Measurements from ENCODE around the gene COBLL1. TPM values are rescaled to one million over a fixed set of nuclear protein-coding genes. Genes with fewer than 3 reads are reported as not detected.
A peak's percentile ranks its signal among the peaks of the same experiment; 100 is the strongest.

The COBLL1 gene
- total and polyA plus RNA-seq, 2 experiments from 2014 or later: 19.6 to 33.5 TPM

DNA sequence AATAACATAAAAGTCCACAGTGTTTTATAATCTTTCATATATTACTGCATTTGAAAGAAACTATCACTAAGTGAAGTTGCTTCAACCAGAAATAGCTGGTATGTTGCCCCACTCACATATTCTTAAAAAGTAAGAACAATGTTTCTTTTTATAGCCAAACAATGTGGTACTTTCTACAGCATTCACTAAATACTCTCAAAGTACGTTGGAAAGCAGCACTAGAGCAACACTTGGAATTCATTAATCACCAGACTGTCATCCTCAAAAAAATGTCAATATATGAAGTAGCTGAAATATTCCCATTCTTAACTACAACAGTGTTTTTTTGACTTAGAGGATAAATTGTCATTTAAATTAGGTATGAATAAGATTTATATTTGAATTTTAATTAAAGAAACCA, 32.8 kb downstream of the COBLL1 start:
- Histone ChIP-seq H3K27ac (no peak overlapping the region), H3K4me1 (ENCODE audit: low read depth) (peaks cover 13% of the 10 kb centered on the region), H3K9me3 (ENCODE audit: low read depth) (no peaks in the 10 kb centered on the region), H3K4me3 (no peak overlapping the region), H3K27me3 (peaks cover 26% of the 10 kb centered on the region), H3K36me3 (no peaks in the 10 kb centered on the region)
- TF ChIP-seq, protein P1, sequence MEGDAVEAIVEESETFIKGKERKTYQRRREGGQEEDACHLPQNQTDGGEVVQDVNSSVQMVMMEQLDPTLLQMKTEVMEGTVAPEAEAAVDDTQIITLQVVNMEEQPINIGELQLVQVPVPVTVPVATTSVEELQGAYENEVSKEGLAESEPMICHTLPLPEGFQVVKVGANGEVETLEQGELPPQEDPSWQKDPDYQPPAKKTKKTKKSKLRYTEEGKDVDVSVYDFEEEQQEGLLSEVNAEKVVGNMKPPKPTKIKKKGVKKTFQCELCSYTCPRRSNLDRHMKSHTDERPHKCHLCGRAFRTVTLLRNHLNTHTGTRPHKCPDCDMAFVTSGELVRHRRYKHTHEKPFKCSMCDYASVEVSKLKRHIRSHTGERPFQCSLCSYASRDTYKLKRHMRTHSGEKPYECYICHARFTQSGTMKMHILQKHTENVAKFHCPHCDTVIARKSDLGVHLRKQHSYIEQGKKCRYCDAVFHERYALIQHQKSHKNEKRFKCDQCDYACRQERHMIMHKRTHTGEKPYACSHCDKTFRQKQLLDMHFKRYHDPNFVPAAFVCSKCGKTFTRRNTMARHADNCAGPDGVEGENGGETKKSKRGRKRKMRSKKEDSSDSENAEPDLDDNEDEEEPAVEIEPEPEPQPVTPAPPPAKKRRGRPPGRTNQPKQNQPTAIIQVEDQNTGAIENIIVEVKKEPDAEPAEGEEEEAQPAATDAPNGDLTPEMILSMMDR (IDR thresholded peaks at IDR 0.05; ENCODE audit: low read depth, low read length): no peak
- peak in 1 of 2 donors; percentile 19 for DNase-seq (ENCODE audit: low read depth in 1 of 2, low spot score in 1 of 2)

DNA sequence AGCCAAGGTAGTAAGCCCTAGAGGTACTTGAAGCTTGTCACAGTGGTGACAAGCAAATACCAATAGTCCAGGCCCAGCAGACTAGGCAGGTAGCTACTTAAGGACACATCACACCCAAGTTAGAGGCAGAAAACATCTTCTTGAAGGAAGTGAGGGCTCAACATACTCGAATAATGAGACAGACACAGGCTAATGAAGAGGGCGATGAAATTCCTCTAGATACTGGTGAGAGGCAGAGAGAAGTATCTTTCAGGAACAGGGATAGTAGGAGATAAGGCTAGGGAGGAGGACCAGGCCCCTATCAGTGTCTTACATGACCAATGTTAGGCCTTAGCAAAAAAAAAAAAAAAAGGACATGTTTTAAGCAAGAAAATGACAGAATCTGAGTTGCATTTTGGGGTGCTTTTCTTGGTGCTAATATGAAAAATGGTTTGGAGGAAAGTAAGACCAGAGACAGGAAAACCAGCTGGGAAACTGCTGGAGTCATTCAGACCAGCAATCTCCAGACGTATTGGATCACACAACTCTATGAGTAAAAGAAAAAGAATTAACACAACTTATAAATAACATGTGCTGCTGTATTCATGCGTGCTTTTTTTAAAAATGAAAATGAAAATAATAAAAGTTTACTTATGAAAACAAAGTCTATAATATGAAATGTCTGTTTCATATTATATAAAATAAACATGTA, 37.7 kb downstream of the COBLL1 start:
- Histone ChIP-seq H3K36me3 (no peaks in the 10 kb centered on the region), H3K4me3 (no peak overlapping the region), H3K4me1 (ENCODE audit: low read depth) (peaks cover 18% of the 10 kb centered on the region), H3K9me3 (ENCODE audit: low read depth) (no peaks in the 10 kb centered on the region), H3K27me3 (peaks cover 53% of the 10 kb centered on the region), H3K27ac (peak overlapping the region; percentile 17)
- TF ChIP-seq, protein P1 (IDR thresholded peaks at IDR 0.05; ENCODE audit: low read depth, low read length): no peak
- DNase-seq (ENCODE audit: low read depth in 1 of 2, low spot score in 1 of 2): peak in 1 of 2 donors; percentile 25

DNA sequence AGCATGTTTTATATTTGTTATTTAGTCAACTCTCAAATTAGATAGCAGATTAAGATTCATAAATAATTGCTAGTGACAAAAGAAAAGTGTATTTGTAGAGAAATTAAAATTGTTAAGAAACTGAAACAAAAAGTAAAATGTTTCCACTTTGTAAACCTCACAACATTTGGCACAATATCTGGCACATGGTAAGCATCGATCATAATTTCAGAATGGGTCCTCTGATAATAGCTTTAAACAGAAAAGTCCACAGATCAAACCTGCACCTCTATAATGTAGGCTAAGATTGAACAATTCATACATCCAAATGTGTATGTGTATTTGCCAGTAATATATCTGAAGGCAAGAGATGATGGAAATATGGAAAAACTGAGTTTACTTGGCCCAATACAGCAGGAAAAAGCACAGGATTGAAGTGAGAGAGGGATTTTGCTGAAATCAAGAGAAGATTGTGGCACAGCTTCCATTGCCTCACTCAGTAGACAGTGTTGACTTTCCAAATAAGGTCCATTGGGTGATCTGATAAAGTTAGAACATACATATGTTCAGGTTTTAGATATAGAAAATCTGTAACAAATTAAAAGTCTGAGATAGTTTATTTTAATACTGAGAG, 39.4 kb downstream of the COBLL1 start:
- Histone ChIP-seq H3K36me3 (no peaks in the 10 kb centered on the region), H3K27ac (no peak overlapping the region), H3K4me1 (ENCODE audit: low read depth) (peaks cover 11% of the 10 kb centered on the region), H3K27me3 (peaks cover 64% of the 10 kb centered on the region), H3K4me3 (no peak overlapping the region), H3K9me3 (ENCODE audit: low read depth) (no peaks in the 10 kb centered on the region)
- TF ChIP-seq, protein P1 (IDR thresholded peaks at IDR 0.05; ENCODE audit: low read depth, low read length): no peak
- DNase-seq (ENCODE audit: low read depth in 1 of 2, low spot score in 1 of 2): no peak

DNA sequence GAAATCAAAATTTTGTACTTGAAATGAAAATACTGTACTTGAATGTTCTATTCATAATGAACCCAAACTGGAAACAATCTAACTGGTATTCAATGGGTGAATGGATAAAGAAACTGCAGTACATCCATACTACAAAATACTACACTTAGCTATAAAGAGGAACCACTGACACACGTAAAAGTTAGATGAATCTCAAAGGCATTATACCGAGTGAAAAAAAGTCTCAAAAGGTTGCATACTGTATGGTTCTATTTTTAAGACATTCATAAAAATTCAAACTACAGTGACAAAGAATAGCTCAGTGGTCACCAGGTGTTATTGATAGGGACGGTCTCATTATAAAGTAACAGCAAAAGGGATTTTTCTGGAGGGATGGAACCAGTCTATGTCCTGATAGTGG, 41.1 kb downstream of the COBLL1 start:
- DNase-seq (ENCODE audit: low read depth in 1 of 2, low spot score in 1 of 2): no peak
- H3K27me3 ChIP-seq: peaks cover 66% of the 10 kb centered on the region
- no peaks in the 10 kb centered on the region for H3K36me3 ChIP-seq
- H3K4me3 ChIP-seq: no peak overlapping the region
- TF ChIP-seq, protein P1 (IDR thresholded peaks at IDR 0.05; ENCODE audit: low read depth, low read length): no peak
- H3K27ac ChIP-seq: no peak overlapping the region
- H3K9me3 ChIP-seq (ENCODE audit: low read depth): no peaks in the 10 kb centered on the region
- H3K4me1 ChIP-seq (ENCODE audit: low read depth): peaks cover 11% of the 10 kb centered on the region

DNA sequence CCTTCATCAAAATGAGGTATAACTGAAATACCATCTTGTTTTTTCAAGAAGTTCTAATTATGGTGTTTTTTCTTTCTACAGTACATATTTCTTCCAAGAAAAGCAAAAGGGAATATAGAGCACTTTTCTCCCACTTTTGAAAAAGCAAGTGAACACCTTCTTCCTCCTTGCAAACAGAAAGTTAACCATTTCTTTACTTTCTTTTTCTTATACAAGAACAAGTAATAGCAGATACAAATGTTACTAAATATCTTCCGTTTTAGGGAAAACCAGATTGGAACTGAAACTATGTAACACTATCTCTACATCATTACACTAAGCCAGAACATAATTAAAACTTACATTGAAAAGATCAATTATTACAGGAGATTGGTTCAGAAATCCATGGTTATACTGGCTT, 44.0 kb downstream of the COBLL1 start:
- TF ChIP-seq, protein P1 (IDR thresholded peaks at IDR 0.05; ENCODE audit: low read depth, low read length): no peak
- Histone ChIP-seq H3K27ac (no peak overlapping the region), H3K4me3 (no peak overlapping the region), H3K4me1 (ENCODE audit: low read depth) (peaks cover 8% of the 10 kb centered on the region), H3K9me3 (ENCODE audit: low read depth) (no peaks in the 10 kb centered on the region), H3K36me3 (no peaks in the 10 kb centered on the region), H3K27me3 (peaks cover 70% of the 10 kb centered on the region)
- DNase-seq (ENCODE audit: low read depth in 1 of 2, low spot score in 1 of 2): no peak
